ENCODE measurements around the gene CHSY3.

GRCh38 chr5:130052752-130053151 lies 148.5 kb downstream of the CHSY3 start:
- TF ChIP-seq CTCF (IDR thresholded peaks at IDR 0.05) = no peak
- TF ChIP-seq POLR2A (IDR thresholded peaks at IDR 0.05) = no peak
